Inflammatory macrophage treated with lipopolysaccharide for 1 hour (primary cell): ENCODE measurements around the gene ALOXE3.
"Not testable (repeated sequence)": the region's sequence is repeated elsewhere in the genome, so short reads cannot be mapped to it uniquely, and the experiment has no call there.

Experiments
- DNase-seq, 2 donors: peaks; one replicate each; pipeline ENCODE4 v3.0.0-alpha.2; 2020 to 2022

The ALOXE3 gene

GRCh38 chr17:8066841-8067775, 51.2 kb downstream of the ALOXE3 start:
- no peak for DNase-seq

GRCh38 chr17:8064561-8065019, 53.7 kb downstream of the ALOXE3 start:
- DNase-seq = no peak

- no peak for DNase-seq
Observed at GRCh38 chr17:8063761-8064534, 54.4 kb downstream of the ALOXE3 start.

- no peak for DNase-seq
Observed at GRCh38 chr17:8062807-8063483, 55.4 kb downstream of the ALOXE3 start.

- DNase-seq = no peak
Observed at GRCh38 chr17:8062435-8062806, 55.9 kb downstream of the ALOXE3 start.

GRCh38 chr17:8061851-8062250, 56.5 kb downstream of the ALOXE3 start:
- not testable (repeated sequence) for DNase-seq

GRCh38 chr17:8060274-8060673, 58.0 kb downstream of the ALOXE3 start:
- DNase-seq = peak; percentile 61 to 99

GRCh38 chr17:8059131-8059530, 59.2 kb downstream of the ALOXE3 start:
- DNase-seq = no peak

GRCh38 chr17:8057691-8058114, 60.6 kb downstream of the ALOXE3 start:
- peak; percentile 67 to 92 for DNase-seq

GRCh38 chr17:8056976-8057625, 61.2 kb downstream of the ALOXE3 start:
- DNase-seq = no peak

GRCh38 chr17:8056232-8056975, 61.9 kb downstream of the ALOXE3 start:
- DNase-seq = peak; percentile 78 to 81

GRCh38 chr17:8055851-8056231, 62.5 kb downstream of the ALOXE3 start:
- no peak for DNase-seq

GRCh38 chr17:8053600-8053999, 64.7 kb downstream of the ALOXE3 start:
- DNase-seq = no peak

- DNase-seq = no peak
Observed at GRCh38 chr17:8052256-8053252, 65.8 kb downstream of the ALOXE3 start.

- DNase-seq = no peak
Observed at GRCh38 chr17:8051831-8052230, 66.5 kb downstream of the ALOXE3 start.

- DNase-seq = no peak
Observed at GRCh38 chr17:8048736-8049135, 69.6 kb downstream of the ALOXE3 start.

- DNase-seq = no peak
Observed at GRCh38 chr17:8048236-8048635, 70.1 kb downstream of the ALOXE3 start.

- DNase-seq = no peak
Observed at GRCh38 chr17:8047769-8048110, 70.6 kb downstream of the ALOXE3 start.

- DNase-seq = no peak
Observed at GRCh38 chr17:8046929-8047768, 71.2 kb downstream of the ALOXE3 start.
